Nucleus accumbens (tissue), 56 donors: Measurements from ENCODE around the gene IL36RN.

ENCODE experiments used
- DNase-seq, 56 donors: peaks; one replicate each; lab custom pipeline; 2025; lab: John Stamatoyannopoulos, UW

IL36RN gene

GRCh38 chr2:113046465-113046864, 12.5 kb upstream of the IL36RN start:
- DNase-seq: no peak

GRCh38 chr2:113050921-113051895, 7.8 kb upstream of the IL36RN start:
- DNase-seq: no peak

GRCh38 chr2:113052396-113052917, 6.5 kb upstream of the IL36RN start, which contains the start of gene IL36B:
Gene IL36B, minus strand, starts transcription at chr2:113052867.
- DNase-seq: no peak

- no peak for DNase-seq
Observed at GRCh38 chr2:113053666-113054065, 5.3 kb upstream of the IL36RN start.

GRCh38 chr2:113054066-113054465, 4.9 kb upstream of the IL36RN start:
- DNase-seq: no peak

GRCh38 chr2:113056521-113056920, 2.5 kb upstream of the IL36RN start:
- no peak for DNase-seq

GRCh38 chr2:113057117-113057516, 1.9 kb upstream of the IL36RN start:
- no peak for DNase-seq

GRCh38 chr2:113058411-113058994, 495 bp upstream of the IL36RN start:
- no peak for DNase-seq

- no peak for DNase-seq
Observed at GRCh38 chr2:113060396-113060795, 1.4 kb downstream of the IL36RN start.

- no peak for DNase-seq
Observed at GRCh38 chr2:113060796-113061195, 1.8 kb downstream of the IL36RN start.

GRCh38 chr2:113061241-113061640, 2.2 kb downstream of the IL36RN start:
- no peak for DNase-seq

- no peak for DNase-seq
Observed at GRCh38 chr2:113061896-113062770, 3.1 kb downstream of the IL36RN start.

GRCh38 chr2:113064281-113064680, 5.3 kb downstream of the IL36RN start:
- DNase-seq: no peak

- no peak for DNase-seq
Observed at GRCh38 chr2:113064898-113065297, 5.9 kb downstream of the IL36RN start.

- DNase-seq: no peak
Observed at GRCh38 chr2:113067681-113068080, 8.7 kb downstream of the IL36RN start, which contains the start of gene IL1F10. Gene IL1F10, plus strand, starts transcription at chr2:113067970. Its CDS starts 4,769 bp downstream, at chr2:113072739.

GRCh38 chr2:113068249-113068648, 9.3 kb downstream of the IL36RN start:
- no peak for DNase-seq

- DNase-seq: no peak
Observed at GRCh38 chr2:113068706-113069485, 9.9 kb downstream of the IL36RN start.

- DNase-seq: no peak
Observed at GRCh38 chr2:113069676-113070605, 10.9 kb downstream of the IL36RN start.

- DNase-seq: no peak
Observed at GRCh38 chr2:113070606-113070975, 11.6 kb downstream of the IL36RN start.
